Nephron (organoid): Measurements from ENCODE around the gene MTFR1L.

Source experiments
- H3K27ac Mint-ChIP-seq, 3 experiments: 2 replicates each; pipeline ENCODE4 v1.8.0; 2020; ENCODE audit warnings: mixed read lengths in 3 of 3, mild to moderate bottlenecking in 2 of 3, moderate library complexity in 1 of 3
- H3K27me3 Mint-ChIP-seq: 2 replicates; pipeline ENCODE4 v1.8.0; 2021; ENCODE audit warnings: low read depth, mild to moderate bottlenecking, moderate library complexity, mixed read lengths
- H3K36me3 Mint-ChIP-seq: 2 replicates; pipeline ENCODE4 v1.8.0; 2020; ENCODE audit warnings: low read depth, mixed read lengths
- H3K4me1 Mint-ChIP-seq: 2 replicates; pipeline ENCODE4 v1.8.0; 2020; ENCODE audit warnings: mixed read lengths
- H3K4me3 Mint-ChIP-seq, 3 experiments: 2 replicates each; pipeline ENCODE4 v1.8.0; 2020; ENCODE audit warnings: mild to moderate bottlenecking in 3 of 3, mixed read lengths in 3 of 3, moderate library complexity in 2 of 3
- H3K9me3 Mint-ChIP-seq: 2 replicates; pipeline ENCODE4 v1.8.0; 2020; ENCODE audit warnings: mixed read lengths
- CTCF ChIP-seq, 3 experiments: fragments of 200-600 bp; sonication (generic); IDR thresholded peaks; one replicate each; pipeline ENCODE4 v1.5.0; 2021; ENCODE audit warnings: antibody characterized with exemption in 3 of 3; ENCODE audit not compliant: unreplicated experiment in 3 of 3

MTFR1L gene

DNA sequence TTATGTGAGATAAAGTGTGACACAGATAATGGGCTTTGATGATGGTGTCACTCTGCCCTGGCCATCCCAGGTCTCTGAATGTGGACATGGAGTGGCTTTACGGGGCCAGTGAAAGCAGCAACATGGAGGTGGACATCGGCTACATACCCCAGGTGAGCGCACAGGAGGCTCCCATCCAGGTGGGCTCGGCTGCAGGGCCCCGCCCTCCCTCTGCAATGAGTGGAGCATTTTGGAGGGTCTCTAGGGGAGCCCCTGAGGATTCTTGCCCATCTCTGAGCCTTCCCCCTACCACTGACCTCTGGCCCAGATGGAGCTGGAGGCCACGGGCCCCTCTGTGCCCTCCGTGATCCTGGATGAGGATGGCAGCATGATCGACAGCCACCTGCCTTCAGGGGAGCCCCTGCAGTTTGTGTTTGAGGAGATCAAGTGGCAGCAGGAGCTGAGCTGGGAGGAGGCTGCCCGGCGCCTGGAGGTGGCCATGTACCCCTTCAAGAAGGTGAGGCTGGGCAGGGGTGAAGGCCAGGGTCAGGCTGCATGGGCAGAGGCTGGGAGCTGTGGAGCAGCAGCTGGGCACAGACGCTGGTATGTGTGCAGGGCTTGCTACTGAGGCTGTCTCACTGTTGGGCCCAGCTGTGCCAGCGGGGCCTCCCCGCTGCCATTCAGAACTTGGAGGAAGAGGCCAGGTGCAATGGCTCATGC, 8.2 kb upstream of the MTFR1L start:
- Mint-ChIP-seq H3K36me3 (peaks cover 26% of the 10 kb centered on the region), H3K9me3 (no peaks in the 10 kb centered on the region), H3K27ac (no peak overlapping the region), H3K4me3 (no peak overlapping the region), H3K27me3 (no peaks in the 10 kb centered on the region), H3K4me1 (no peaks in the 10 kb centered on the region)
- no peak for TF ChIP-seq CTCF (IDR thresholded peaks at IDR 0.05; ENCODE audit: unreplicated experiment in 3 of 3)

- Mint-ChIP-seq H3K4me3 (no peak overlapping the region), H3K36me3 (peaks cover 22% of the 10 kb centered on the region), H3K27me3 (no peaks in the 10 kb centered on the region), H3K27ac (peak overlapping the region in 1 of 3 experiments; percentile 44), H3K9me3 (no peaks in the 10 kb centered on the region), H3K4me1 (peaks cover 3% of the 10 kb centered on the region)
- TF ChIP-seq CTCF (IDR thresholded peaks at IDR 0.05; ENCODE audit: unreplicated experiment in 3 of 3), result no peak
Observed at GRCh38 chr1:25813071-25813733, 6.6 kb upstream of the MTFR1L start.

- peaks cover 10% of the 10 kb centered on the region for H3K4me1 Mint-ChIP-seq
Observed at GRCh38 chr1:25813734-25814471, 5.9 kb upstream of the MTFR1L start.

DNA sequence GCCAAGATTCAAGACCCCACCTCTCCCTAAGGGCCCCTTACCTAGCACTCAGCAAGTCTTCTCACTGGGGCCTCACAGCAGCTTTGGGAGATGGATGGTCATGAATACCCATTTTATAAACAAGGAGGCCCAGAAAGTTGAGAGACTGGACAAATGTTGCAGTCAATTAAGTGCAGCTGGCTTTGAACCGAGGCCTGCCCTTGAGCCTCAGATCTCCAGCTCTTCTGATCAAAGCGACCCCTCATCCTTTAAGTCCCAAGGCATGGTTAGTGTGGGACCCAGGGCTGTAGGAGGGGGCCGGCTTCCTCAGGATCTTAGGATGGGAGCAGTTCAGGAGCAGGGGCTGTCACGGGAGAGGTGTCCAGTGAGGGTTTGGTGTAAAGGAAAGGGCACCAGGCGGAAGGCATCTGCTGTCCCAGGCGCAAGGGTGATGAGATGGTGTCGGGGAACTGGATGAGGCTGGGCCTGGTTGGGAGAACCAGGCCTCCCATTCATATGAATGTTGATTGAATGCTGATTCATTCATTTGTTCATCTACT, 5.1 kb upstream of the MTFR1L start:
- Mint-ChIP-seq H3K27me3 (no peaks in the 10 kb centered on the region), H3K27ac (peak overlapping the region in 1 of 3 experiments; percentile 4), H3K4me3 (peak overlapping the region in 2 of 3 experiments; percentile 7 to 29), H3K4me1 (peaks cover 16% of the 10 kb centered on the region), H3K9me3 (no peaks in the 10 kb centered on the region), H3K36me3 (peaks cover 17% of the 10 kb centered on the region)
- TF ChIP-seq CTCF (IDR thresholded peaks at IDR 0.05; ENCODE audit: unreplicated experiment in 3 of 3), result no peak

More at GRCh38 chr1:25813734-25814471, 5.9 kb upstream of the MTFR1L start:
- Mint-ChIP-seq H3K27ac (no peak overlapping the region), H3K9me3 (no peaks in the 10 kb centered on the region), H3K36me3 (peaks cover 21% of the 10 kb centered on the region), H3K4me3 (no peak overlapping the region), H3K27me3 (no peaks in the 10 kb centered on the region)
- no peak for TF ChIP-seq CTCF (IDR thresholded peaks at IDR 0.05; ENCODE audit: unreplicated experiment in 3 of 3)

DNA sequence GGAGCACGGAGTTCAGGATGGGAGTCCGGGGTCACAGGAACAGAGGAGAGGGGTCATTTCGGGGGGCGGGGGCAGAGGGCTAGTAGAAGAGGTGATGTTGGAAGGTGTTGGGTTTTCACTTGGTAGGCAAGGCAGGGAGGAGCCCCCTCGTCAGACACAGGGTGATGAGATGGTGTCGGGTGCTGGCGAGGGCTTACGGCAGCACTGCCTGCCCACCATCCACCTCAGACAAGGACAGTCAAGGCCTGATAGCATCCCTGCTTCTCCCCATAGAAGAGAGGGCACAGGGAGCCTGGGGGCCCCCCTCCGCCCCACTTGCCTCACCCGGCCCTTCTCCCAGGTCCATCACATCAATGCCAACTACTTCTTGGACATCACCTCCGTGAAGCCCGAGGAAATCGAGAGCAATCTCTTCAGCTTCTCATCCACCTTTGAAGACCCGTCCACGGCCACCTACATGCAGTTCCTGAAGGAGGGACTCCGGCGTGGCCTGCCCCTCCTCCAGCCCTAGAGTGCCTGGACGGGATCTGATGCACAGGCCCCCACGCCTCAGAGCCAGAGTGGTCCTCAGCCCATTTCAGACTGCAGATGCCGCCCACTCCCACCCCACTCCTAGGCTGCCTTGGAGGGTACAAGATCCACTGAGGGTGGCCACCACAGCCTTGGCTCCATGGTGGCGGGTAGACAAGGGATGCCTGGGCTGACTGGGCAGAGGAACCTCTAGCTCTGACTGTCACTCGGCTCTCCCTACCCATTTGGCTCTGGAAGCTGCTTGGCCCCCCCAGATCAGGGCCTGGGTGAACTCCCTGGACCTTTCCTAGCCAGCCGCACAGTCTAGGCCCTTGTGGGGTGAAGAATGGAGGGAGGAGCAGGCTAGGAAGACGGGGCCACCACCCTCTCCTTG, 4.3 kb upstream of the MTFR1L start:
- Mint-ChIP-seq H3K9me3 (no peaks in the 10 kb centered on the region), H3K27me3 (no peaks in the 10 kb centered on the region), H3K27ac (peak overlapping the region in 1 of 3 experiments; percentile 4), H3K4me3 (peak overlapping the region in 2 of 3 experiments; percentile 7 to 29), H3K4me1 (peaks cover 17% of the 10 kb centered on the region), H3K36me3 (peaks cover 17% of the 10 kb centered on the region)
- no peak for TF ChIP-seq CTCF (IDR thresholded peaks at IDR 0.05; ENCODE audit: unreplicated experiment in 3 of 3)
